Loucy (cell line): Measurements from ENCODE around the gene SYNC.

Source experiments
- H2AFZ ChIP-seq: fragments of 200-600 bp; sonication (generic); 2 replicates; pipeline ENCODE4 v1.6.0; 2016; ENCODE audit warnings: antibody characterized with exemption, mild to moderate bottlenecking, low read length, moderate library complexity
- H3F3A ChIP-seq: fragments of 200-600 bp; 2 replicates; pipeline ENCODE4 v1.6.0; 2016; ENCODE audit warnings: antibody characterized with exemption, low read depth, mild to moderate bottlenecking
- H3K27me3 ChIP-seq: fragments of 200-600 bp; sonication (generic); 2 replicates; pipeline ENCODE4 v1.6.1; 2014; ENCODE audit warnings: low read length, mild to moderate bottlenecking; ENCODE audit not compliant: insufficient read depth, poor library complexity, severe bottlenecking
- H3K36me3 ChIP-seq: fragments of 200-600 bp; sonication (generic); 2 replicates; pipeline ENCODE4 v1.6.1; 2016; ENCODE audit warnings: low read length; ENCODE audit not compliant: insufficient read depth
- H3K4me1 ChIP-seq: fragments of 200-600 bp; sonication (generic); 2 replicates; pipeline ENCODE4 v1.5.1; 2014; ENCODE audit warnings: low read length, mild to moderate bottlenecking; ENCODE audit not compliant: insufficient read depth, poor library complexity, severe bottlenecking
- H3K4me2 ChIP-seq: fragments of 200-600 bp; sonication (generic); 2 replicates; pipeline ENCODE4 v1.6.0; 2014; ENCODE audit warnings: antibody characterized with exemption, low read length, low read depth, mild to moderate bottlenecking; ENCODE audit not compliant: poor library complexity, severe bottlenecking
- H3K4me3 ChIP-seq: fragments of 200-600 bp; sonication (generic); 2 replicates; pipeline ENCODE4 v1.5.1; 2014; ENCODE audit warnings: low read length, mild to moderate bottlenecking, mixed read lengths; ENCODE audit not compliant: poor library complexity, severe bottlenecking
- H3K79me2 ChIP-seq: fragments of 200-600 bp; sonication (generic); 2 replicates; pipeline ENCODE4 v1.6.1; 2014; ENCODE audit warnings: low read length; ENCODE audit not compliant: insufficient read depth
- H3K9ac ChIP-seq: fragments of 200-600 bp; sonication (generic); 2 replicates; pipeline ENCODE4 v1.6.0; 2014; ENCODE audit warnings: mild to moderate bottlenecking, low read depth, low read length, moderate library complexity; ENCODE audit not compliant: poor library complexity, severe bottlenecking
- H3K9me2 ChIP-seq: fragments of 200-600 bp; sonication (generic); replicated peaks from 2 replicates; pipeline ENCODE4 v1.6.1; 2016; ENCODE audit warnings: low read depth, low read length, mixed read lengths
- H3K9me3 ChIP-seq: fragments of 200-600 bp; sonication (generic); 2 replicates; pipeline ENCODE4 v1.6.1; 2014; ENCODE audit warnings: mild to moderate bottlenecking, antibody characterized with exemption, low read length, low read depth; ENCODE audit not compliant: insufficient read depth
- H4K20me1 ChIP-seq: fragments of 200-600 bp; sonication (generic); 2 replicates; pipeline ENCODE4 v1.6.0; 2014; ENCODE audit warnings: antibody characterized with exemption, low read length, mild to moderate bottlenecking; ENCODE audit not compliant: insufficient read depth, poor library complexity, severe bottlenecking
- CTCF ChIP-seq: fragments of 200-600 bp; sonication (generic); conservative IDR thresholded peaks from 2 replicates; pipeline ENCODE4 v1.5.1; 2014; ENCODE audit warnings: mild to moderate bottlenecking, antibody characterized with exemption, low read length
- EZH2phosphoT487 ChIP-seq: fragments of 200-600 bp; IDR thresholded peaks from 2 replicates; pipeline ENCODE4 v1.6.1; 2018; ENCODE audit warnings: antibody characterized with exemption, mild to moderate bottlenecking, moderate library complexity, borderline replicate concordance

The SYNC gene

GRCh38 chr1:32639489-32640075 lies 63.0 kb downstream of the SYNC start:
- TF ChIP-seq EZH2phosphoT487: no peak
- TF ChIP-seq CTCF: no peak
- H3F3A ChIP-seq: no peaks in the 10 kb centered on the region
- H3K4me2 ChIP-seq: no peak overlapping the region
- H3K27me3 ChIP-seq: no peaks in the 10 kb centered on the region
- H3K4me1 ChIP-seq: no peaks in the 10 kb centered on the region
- H4K20me1 ChIP-seq: no peaks in the 10 kb centered on the region
- peaks cover 17% of the 10 kb centered on the region; the same call in 1 of the 2 replicates for H3K79me2 ChIP-seq
- H3K4me3 ChIP-seq: no peak overlapping the region
- no peaks in the 10 kb centered on the region for H3K9me2 ChIP-seq
- H3K9ac ChIP-seq: no peak overlapping the region
- H3K9me3 ChIP-seq: no peaks in the 10 kb centered on the region
- no peak overlapping the region for H2AFZ ChIP-seq
- H3K36me3 ChIP-seq: no peaks in the 10 kb centered on the region

- peaks cover 11% of the 10 kb centered on the region; the same call in 1 of the 2 replicates for H3K79me2 ChIP-seq
- peaks cover 12% of the 10 kb centered on the region; the same call in 1 of the 2 replicates for H3K36me3 ChIP-seq
- TF ChIP-seq CTCF (no peak), EZH2phosphoT487 (no peak)
- no peaks in the 10 kb centered on the region for H3K4me1 ChIP-seq
- H3K9me3 ChIP-seq: no peaks in the 10 kb centered on the region
- H3K4me3 ChIP-seq: no peak overlapping the region
- H3K9ac ChIP-seq: no peak overlapping the region
- H4K20me1 ChIP-seq: no peaks in the 10 kb centered on the region
- no peaks in the 10 kb centered on the region for H3K9me2 ChIP-seq
- H3F3A ChIP-seq: no peaks in the 10 kb centered on the region
- no peak overlapping the region for H3K4me2 ChIP-seq
- H3K27me3 ChIP-seq: no peaks in the 10 kb centered on the region
- H2AFZ ChIP-seq: no peak overlapping the region
Observed at GRCh38 chr1:32636914-32637645, 65.5 kb downstream of the SYNC start.

GRCh38 chr1:32635508-32636277 lies 66.9 kb downstream of the SYNC start:
- Histone ChIP-seq H4K20me1 (no peaks in the 10 kb centered on the region), H3K4me1 (no peaks in the 10 kb centered on the region), H3K9me3 (no peaks in the 10 kb centered on the region)

More at GRCh38 chr1:32635508-32636277, 66.9 kb downstream of the SYNC start:
- Histone ChIP-seq H3K9me2 (no peaks in the 10 kb centered on the region), H3F3A (no peaks in the 10 kb centered on the region), H3K27me3 (no peaks in the 10 kb centered on the region), H3K79me2 (peaks cover 11% of the 10 kb centered on the region; the same call in 1 of the 2 replicates), H3K9ac (no peak overlapping the region), H3K4me2 (no peak overlapping the region), H3K36me3 (peaks cover 12% of the 10 kb centered on the region; the same call in 1 of the 2 replicates), H2AFZ (no peak overlapping the region), H3K4me3 (no peak overlapping the region)
- TF ChIP-seq EZH2phosphoT487 (no peak), CTCF (no peak)
